CD4-positive, alpha-beta T cell (primary cell): ENCODE measurements around the gene CD302. TPM values are rescaled to one million over a fixed set of nuclear protein-coding genes. Genes with fewer than 3 reads are reported as not detected.
A peak's percentile ranks its signal among the peaks of the same experiment; 100 is the strongest.

Experiments used
- ATAC-seq: fragments of 200-7000 bp; cut with Tn5 transposase; one replicate; pipeline ENCODE4 v1.10.0; 2022; ENCODE audit warnings: mild to moderate bottlenecking; ENCODE audit not compliant: poor library complexity
- CTCF ChIA-PET: fragments of 350-600 bp; sonication (Branson Sonifier 250); formaldehyde crosslinking; loops from one replicate; lab custom pipeline; 2021; ENCODE audit warnings: antibody characterized with exemption, inconsistent platforms; lab: Charles Lee
- POLR2A ChIA-PET: fragments of 350-600 bp; sonication (Branson Sonifier 250); formaldehyde crosslinking; loops from one replicate; lab custom pipeline; 2021; ENCODE audit warnings: antibody characterized with exemption, inconsistent platforms; lab: Charles Lee
- DNase-seq, 14 experiments: peaks; one replicate each; pipeline ENCODE4 v3.0.0-alpha.2; 2013 to 2020; ENCODE audit warnings: mixed read lengths in 2 of 14
- H3K27ac ChIP-seq, 2 donors: one replicate each; pipeline versions ENCODE4 v1.5.1 to v1.7.0; 2013; ENCODE audit warnings: low read length in 2 of 2, low read depth in 1 of 2, mild to moderate bottlenecking in 1 of 2
- H3K27me3 ChIP-seq, 2 experiments: 1 replicate in 1 of 2; 2 replicates in 1 of 2; pipeline versions ENCODE4 v1.6.1 to v1.7.0; 2013; ENCODE audit warnings: low read length in 2 of 2, control low read depth in 1 of 2, mild to moderate bottlenecking in 1 of 2, moderate library complexity in 1 of 2; ENCODE audit not compliant: insufficient read depth in 2 of 2, control insufficient read depth in 1 of 2
- H3K36me3 ChIP-seq: one replicate; pipeline ENCODE4 v1.6.1; 2013; ENCODE audit warnings: low read length, control low read depth; ENCODE audit not compliant: insufficient read depth
- H3K4me1 ChIP-seq: one replicate; pipeline ENCODE4 v1.6.1; 2013; ENCODE audit warnings: low read length, control low read depth; ENCODE audit not compliant: insufficient read depth
- H3K4me3 ChIP-seq: one replicate; pipeline ENCODE4 v1.5.1; 2013; ENCODE audit warnings: mild to moderate bottlenecking, low read length, moderate library complexity
- H3K9me3 ChIP-seq, 2 experiments: 1 replicate in 1 of 2; 2 replicates in 1 of 2; pipeline versions ENCODE4 v1.6.1 to v1.7.0; 2013; ENCODE audit warnings: low read length in 2 of 2, mild to moderate bottlenecking in 2 of 2, control low read depth in 1 of 2, moderate library complexity in 1 of 2; ENCODE audit not compliant: control insufficient read depth in 1 of 2, insufficient read depth in 1 of 2
- H3K27ac Mint-ChIP-seq: one replicate; pipeline ENCODE4 v1.8.0; 2020; ENCODE audit warnings: mixed read lengths
- H3K27me3 Mint-ChIP-seq: one replicate; pipeline ENCODE4 v1.8.0; 2021; ENCODE audit warnings: mixed read lengths
- H3K36me3 Mint-ChIP-seq: one replicate; pipeline ENCODE4 v1.8.0; 2021; ENCODE audit warnings: low read depth, mixed read lengths
- H3K4me1 Mint-ChIP-seq: one replicate; pipeline ENCODE4 v1.8.0; 2021; ENCODE audit warnings: low read depth, mixed read lengths
- H3K4me3 Mint-ChIP-seq: one replicate; pipeline ENCODE4 v1.8.0; 2020; ENCODE audit warnings: mild to moderate bottlenecking, mixed read lengths
- H3K9me3 Mint-ChIP-seq: one replicate; pipeline ENCODE4 v1.8.0; 2020; ENCODE audit warnings: mixed read lengths
- intact Hi-C, 2 experiments: fragments of 100-400 bp; cut with DNase I in 1 of 2; cut with micrococcal nuclease in 1 of 2; formaldehyde crosslinking; loops; one replicate each; pipeline versions ENCODE4 v1.15.1 to v1.9.0; 2023 to 2025; cut with DNase I, micrococcal nuclease
- total RNA-seq, 174 experiments: library from RNA in 2 of 174; stranded (reverse) in 2 of 174; gene quantifications; one replicate each; pipeline ENCODE4 v1.2.3 and lab custom pipeline; 2021 to 2026
- TF ChIP-seq, protein P1 (sequence below): fragments of 200-600 bp; IDR thresholded peaks from one replicate; pipeline ENCODE4 v1.8.0; 2022; ENCODE audit warnings: antibody characterized with exemption, mild to moderate bottlenecking

CD302 gene
- total RNA-seq, 2 experiments from 2014 or later: 1.0 to 1.1 TPM

DNA sequence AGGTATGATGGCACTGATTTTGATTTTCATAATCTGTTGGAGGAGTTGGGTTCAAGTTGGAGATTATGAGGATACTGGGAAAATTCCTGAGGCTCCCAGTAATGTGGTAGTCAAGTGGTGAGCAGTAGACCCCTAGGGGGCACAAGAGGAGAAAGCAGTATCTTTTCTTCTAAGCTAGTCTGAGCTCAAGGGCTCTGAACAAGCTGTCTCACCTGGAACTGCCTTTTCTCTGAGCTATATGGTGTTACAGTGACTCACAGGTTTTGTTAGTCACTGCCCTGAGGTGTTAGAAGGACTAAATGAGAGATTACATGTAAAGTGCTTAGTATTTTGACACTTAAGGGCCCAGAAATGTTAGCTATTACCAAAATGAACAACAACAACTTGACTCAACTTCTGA, 42.2 kb downstream of the CD302 start:
- ATAC-seq: peak; percentile 37
- H3K27me3 Mint-ChIP-seq: no peaks in the 10 kb centered on the region

DNA sequence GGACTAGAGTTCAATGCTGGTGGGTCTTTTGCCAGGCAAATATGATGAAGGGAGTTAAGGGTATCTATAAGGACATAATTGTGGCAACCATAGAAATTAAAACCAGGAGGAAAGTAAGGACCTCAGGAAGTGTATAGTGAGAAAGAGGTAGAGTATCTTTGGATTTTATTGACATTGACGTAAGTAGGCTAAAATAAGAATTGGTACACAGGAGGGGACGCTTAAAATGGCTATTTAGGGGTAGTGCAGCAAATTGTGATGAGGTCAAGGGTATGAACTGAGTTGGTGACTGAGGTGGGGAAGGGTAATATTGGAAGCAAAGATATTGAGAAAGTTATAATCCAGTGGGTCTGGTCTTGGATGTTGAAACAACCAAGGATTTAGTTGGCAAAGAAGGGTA, 43.0 kb downstream of the CD302 start:
- peaks cover 36% of the 10 kb centered on the region for H3K36me3 Mint-ChIP-seq
- ATAC-seq (no peak), DNase-seq (no peak)
- H3K9me3 Mint-ChIP-seq: no peaks in the 10 kb centered on the region
- POLR2A ChIA-PET: no interaction called here
- Histone ChIP-seq H3K9me3 (no peaks in the 10 kb centered on the region), H3K27ac (no peak overlapping the region), H3K4me1 (no peaks in the 10 kb centered on the region), H3K27me3 (no peaks in the 10 kb centered on the region), H3K4me3 (no peak overlapping the region), H3K36me3 (peaks cover 82% of the 10 kb centered on the region)
- H3K27me3 Mint-ChIP-seq: no peaks in the 10 kb centered on the region
- H3K4me3 Mint-ChIP-seq: no peak overlapping the region
- CTCF ChIA-PET: no interaction called here
- TF ChIP-seq, protein P1, sequence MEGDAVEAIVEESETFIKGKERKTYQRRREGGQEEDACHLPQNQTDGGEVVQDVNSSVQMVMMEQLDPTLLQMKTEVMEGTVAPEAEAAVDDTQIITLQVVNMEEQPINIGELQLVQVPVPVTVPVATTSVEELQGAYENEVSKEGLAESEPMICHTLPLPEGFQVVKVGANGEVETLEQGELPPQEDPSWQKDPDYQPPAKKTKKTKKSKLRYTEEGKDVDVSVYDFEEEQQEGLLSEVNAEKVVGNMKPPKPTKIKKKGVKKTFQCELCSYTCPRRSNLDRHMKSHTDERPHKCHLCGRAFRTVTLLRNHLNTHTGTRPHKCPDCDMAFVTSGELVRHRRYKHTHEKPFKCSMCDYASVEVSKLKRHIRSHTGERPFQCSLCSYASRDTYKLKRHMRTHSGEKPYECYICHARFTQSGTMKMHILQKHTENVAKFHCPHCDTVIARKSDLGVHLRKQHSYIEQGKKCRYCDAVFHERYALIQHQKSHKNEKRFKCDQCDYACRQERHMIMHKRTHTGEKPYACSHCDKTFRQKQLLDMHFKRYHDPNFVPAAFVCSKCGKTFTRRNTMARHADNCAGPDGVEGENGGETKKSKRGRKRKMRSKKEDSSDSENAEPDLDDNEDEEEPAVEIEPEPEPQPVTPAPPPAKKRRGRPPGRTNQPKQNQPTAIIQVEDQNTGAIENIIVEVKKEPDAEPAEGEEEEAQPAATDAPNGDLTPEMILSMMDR: no peak
- H3K27ac Mint-ChIP-seq: no peak overlapping the region
- intact Hi-C loops: no loop called here
- H3K4me1 Mint-ChIP-seq: peaks cover 26% of the 10 kb centered on the region

More for the DNA sequence above, 42.2 kb downstream of the CD302 start:
- H3K4me3 ChIP-seq: no peak overlapping the region
- no peaks in the 10 kb centered on the region for H3K27me3 ChIP-seq
- intact Hi-C loops: no loop called here
- TF ChIP-seq, protein P1: no peak
- CTCF ChIA-PET: interaction anchor here (0.6 to 0.7 kb wide), 2 partner anchors 44 to 45 kb away, joined by 3 read pairs; partner anchors contain the start of gene MARCHF7
- no peaks in the 10 kb centered on the region for H3K9me3 ChIP-seq
- Mint-ChIP-seq H3K36me3 (peaks cover 43% of the 10 kb centered on the region), H3K4me1 (peaks cover 25% of the 10 kb centered on the region), H3K9me3 (no peaks in the 10 kb centered on the region), H3K4me3 (no peak overlapping the region), H3K27ac (no peak overlapping the region)
- peak in 3 of 14 experiments; percentile 5 to 22 (median 7) for DNase-seq
- POLR2A ChIA-PET: no interaction called here
- peaks cover 89% of the 10 kb centered on the region for H3K36me3 ChIP-seq
- H3K27ac ChIP-seq: no peak overlapping the region
- no peaks in the 10 kb centered on the region for H3K4me1 ChIP-seq

- H3K4me3 ChIP-seq: no peak overlapping the region
- TF ChIP-seq, protein P1: no peak
- peaks cover 82% of the 10 kb centered on the region for H3K36me3 ChIP-seq
- ChIA-PET POLR2A (interaction anchor here (1.0 kb wide), 1 partner anchor 41 kb away, joined by 4 read pairs; the partner anchor contains the start of gene MARCHF7), CTCF (no interaction called here)
- DNase-seq (no peak), ATAC-seq (no peak)
- no peaks in the 10 kb centered on the region for H3K27me3 ChIP-seq
- Mint-ChIP-seq H3K27me3 (no peaks in the 10 kb centered on the region), H3K9me3 (no peaks in the 10 kb centered on the region), H3K27ac (no peak overlapping the region), H3K4me1 (peaks cover 26% of the 10 kb centered on the region), H3K36me3 (peaks cover 33% of the 10 kb centered on the region), H3K4me3 (no peak overlapping the region)
- no peaks in the 10 kb centered on the region for H3K9me3 ChIP-seq
- H3K4me1 ChIP-seq: no peaks in the 10 kb centered on the region
- intact Hi-C loops: loop anchor here in 1 of 2 experiments (5.0 kb wide), 1 partner anchor 41 kb away; the partner anchor contains the start of gene MARCHF7
- no peak overlapping the region for H3K27ac ChIP-seq
These were observed 44.2 kb downstream of the CD302 start for GRCh38 chr2:159753797-159754196.
